ENCODE measurements around the gene TCF23. TPM values are rescaled to one million over a fixed set of nuclear protein-coding genes. Genes with fewer than 3 reads are reported as not detected.

The TCF23 gene
- total RNA-seq, 2 donors from 2014 or later: not detected

GRCh38 chr2:27135478-27135955, 13.3 kb upstream of the TCF23 start:
- H3K9ac ChIP-seq (ENCODE audit: extremely low read depth, low read length, poor library complexity, severe bottlenecking): no peak overlapping the region
- H3K27ac ChIP-seq (ENCODE audit: low read depth, low read length): no peak overlapping the region
- WGBS, 2 experiments (ENCODE audit: insufficient coverage in 1 of 2, insufficient read length in 1 of 2): 94% methylated on average over 12 of the region's 12 CpGs
- Mint-ChIP-seq H3K27me3 (ENCODE audit: insufficient read depth) (peaks cover 14% of the 10 kb centered on the region), H3K4me1 (peaks cover 10% of the 10 kb centered on the region), H3K9me3 (no peaks in the 10 kb centered on the region), H3K4me3 (peak overlapping the region; percentile 84), H3K27ac (no peak overlapping the region), H3K36me3 (ENCODE audit: low read depth) (peaks cover 20% of the 10 kb centered on the region)
- peaks cover 25% of the 10 kb centered on the region for H3K36me3 ChIP-seq (ENCODE audit: control insufficient read depth, insufficient read depth, low read length)
- no peaks in the 10 kb centered on the region for H3K9me3 ChIP-seq (ENCODE audit: control insufficient read depth, low read length)
- no peak overlapping the region for H3K4me3 ChIP-seq (ENCODE audit: low read length)
- DNase-seq: no peak
- no peaks in the 10 kb centered on the region for H3K4me1 ChIP-seq (ENCODE audit: control insufficient read depth, insufficient read depth, low read length)
- TF ChIP-seq CTCF (conservative IDR thresholded peaks at IDR 0.05): no peak
- H3K27me3 ChIP-seq (ENCODE audit: control insufficient read depth, insufficient read depth, low read length, poor library complexity, severe bottlenecking): no peaks in the 10 kb centered on the region

GRCh38 chr2:27136751-27137150, 12.1 kb upstream of the TCF23 start:
- Mint-ChIP-seq H3K9me3 (no peaks in the 10 kb centered on the region), H3K27ac (no peak overlapping the region), H3K4me1 (peaks cover 10% of the 10 kb centered on the region), H3K36me3 (ENCODE audit: low read depth) (peaks cover 9% of the 10 kb centered on the region), H3K27me3 (ENCODE audit: insufficient read depth) (peaks cover 14% of the 10 kb centered on the region), H3K4me3 (no peak overlapping the region)
- Histone ChIP-seq H3K4me3 (ENCODE audit: low read length) (no peak overlapping the region), H3K4me1 (ENCODE audit: control insufficient read depth, insufficient read depth, low read length) (no peaks in the 10 kb centered on the region), H3K9me3 (ENCODE audit: control insufficient read depth, low read length) (no peaks in the 10 kb centered on the region), H3K27ac (ENCODE audit: low read depth, low read length) (no peak overlapping the region), H3K9ac (ENCODE audit: extremely low read depth, low read length, poor library complexity, severe bottlenecking) (no peak overlapping the region), H3K27me3 (ENCODE audit: control insufficient read depth, insufficient read depth, low read length, poor library complexity, severe bottlenecking) (no peaks in the 10 kb centered on the region), H3K36me3 (ENCODE audit: control insufficient read depth, insufficient read depth, low read length) (peaks cover 13% of the 10 kb centered on the region)
- TF ChIP-seq CTCF (conservative IDR thresholded peaks at IDR 0.05): no peak
- DNase-seq: no peak
- WGBS, 2 experiments (ENCODE audit: insufficient coverage in 1 of 2, insufficient read length in 1 of 2): 90 to 91% methylated on average over 2 to 7 of the region's 7 CpGs

GRCh38 chr2:27137322-27137935, 11.4 kb upstream of the TCF23 start:
- H3K4me3 ChIP-seq (ENCODE audit: low read length): no peak overlapping the region
- H3K4me1 ChIP-seq (ENCODE audit: control insufficient read depth, insufficient read depth, low read length): no peaks in the 10 kb centered on the region
- no peak for DNase-seq
- H3K36me3 Mint-ChIP-seq (ENCODE audit: low read depth): peaks cover 7% of the 10 kb centered on the region
- 93% methylated on average over 12 to 21 of the region's 21 CpGs for WGBS, 2 experiments (ENCODE audit: insufficient coverage in 1 of 2, insufficient read length in 1 of 2)
- H3K27me3 Mint-ChIP-seq (ENCODE audit: insufficient read depth): peaks cover 14% of the 10 kb centered on the region
- peaks cover 10% of the 10 kb centered on the region for H3K4me1 Mint-ChIP-seq
- H3K9me3 ChIP-seq (ENCODE audit: control insufficient read depth, low read length): no peaks in the 10 kb centered on the region
- H3K27ac ChIP-seq (ENCODE audit: low read depth, low read length): no peak overlapping the region
- H3K27ac Mint-ChIP-seq: no peak overlapping the region
- H3K9me3 Mint-ChIP-seq: no peaks in the 10 kb centered on the region
- TF ChIP-seq CTCF (conservative IDR thresholded peaks at IDR 0.05): no peak
- no peak overlapping the region for H3K9ac ChIP-seq (ENCODE audit: extremely low read depth, low read length, poor library complexity, severe bottlenecking)
- peaks cover 6% of the 10 kb centered on the region for H3K36me3 ChIP-seq (ENCODE audit: control insufficient read depth, insufficient read depth, low read length)
- H3K4me3 Mint-ChIP-seq: no peak overlapping the region
- H3K27me3 ChIP-seq (ENCODE audit: control insufficient read depth, insufficient read depth, low read length, poor library complexity, severe bottlenecking): no peaks in the 10 kb centered on the region

Data from endodermal cell (in vitro differentiated cells).